SK-N-SH (cell line): ENCODE results near the gene ATP8A2. TPM values are rescaled to one million over a fixed set of nuclear protein-coding genes. Genes with fewer than 3 reads are reported as not detected.

Experiments
- CTCF ChIA-PET: fragments of 300-600, 350-600 bp; formaldehyde crosslinking; extraction: SDS; loops from one replicate; lab custom pipeline; 2021; lab: Yijun Ruan, JAX
- POLR2A ChIA-PET: fragments of 350-600 bp; sonication (Branson Sonifier 250); formaldehyde crosslinking; extraction: SDS; loops from one replicate; lab custom pipeline; 2020; ENCODE audit warnings: antibody characterized with exemption, inconsistent platforms; lab: Yijun Ruan, JAX
- DNase-seq: peaks from one replicate; pipeline ENCODE4 v3.0.0; 2012
- H2AFZ ChIP-seq: fragments of 200-600 bp; sonication (generic); 2 replicates; pipeline ENCODE4 v1.8.1; 2016; ENCODE audit warnings: antibody characterized with exemption, mild to moderate bottlenecking, low read depth
- H3F3A ChIP-seq: fragments of 200-600 bp; sonication (generic); replicated peaks from 2 replicates; pipeline ENCODE3; 2016; ENCODE audit warnings: antibody characterized with exemption, mild to moderate bottlenecking; ENCODE audit not compliant: insufficient read depth
- H3K27ac ChIP-seq, 2 experiments: fragments of 200-500 bp in 1 of 2; fragments of 200-600 bp in 1 of 2; sonication (Bioruptor generic) in 1 of 2; sonication (generic), shearing (Covaris generic) in 1 of 2; 2 replicates each; pipeline versions ENCODE4 v1.5.1 to v1.6.1; 2014 to 2016; ENCODE audit warnings: low read depth in 2 of 2, inconsistent platforms in 1 of 2, low read length in 1 of 2, mild to moderate bottlenecking in 1 of 2, mixed read lengths in 1 of 2
- H3K27me3 ChIP-seq: fragments of 200-600 bp; sonication (generic), shearing (Covaris generic); 2 replicates; pipeline ENCODE4 v1.6.1; 2016; ENCODE audit warnings: mixed run types; ENCODE audit not compliant: insufficient read depth
- H3K36me3 ChIP-seq, 2 experiments: fragments of 200-500 bp in 1 of 2; fragments of 200-600 bp in 1 of 2; sonication (Bioruptor generic) in 1 of 2; sonication (generic) in 1 of 2; replicated peaks in 1 of 2; 2 replicates each; pipeline versions ENCODE3 to v1.5.1; 2014 to 2016; ENCODE audit warnings: low read length in 1 of 2, mild to moderate bottlenecking in 1 of 2; ENCODE audit not compliant: insufficient read depth in 2 of 2, control insufficient read depth in 1 of 2
- H3K4me1 ChIP-seq, 2 experiments: fragments of 200-500 bp in 1 of 2; fragments of 200-600 bp in 1 of 2; sonication (Bioruptor generic) in 1 of 2; sonication (generic), shearing (Covaris generic) in 1 of 2; 2 replicates each; pipeline versions ENCODE4 v1.5.1 to v1.6.1; 2014 to 2016; ENCODE audit warnings: low read depth in 1 of 2, low read length in 1 of 2, mixed run types in 1 of 2; ENCODE audit not compliant: insufficient read depth in 2 of 2, control insufficient read depth in 1 of 2
- H3K4me2 ChIP-seq: fragments of 200-600 bp; sonication (generic), shearing (Covaris generic); 2 replicates; pipeline ENCODE4 v1.6.1; 2017; ENCODE audit warnings: mixed run types
- H3K4me3 ChIP-seq, 2 experiments: fragments of 200-500 bp in 1 of 2; fragments of 200-600 bp in 1 of 2; sonication (Bioruptor generic) in 1 of 2; sonication (generic), shearing (Covaris generic) in 1 of 2; 2 replicates each; pipeline versions ENCODE4 v1.5.1 to v1.8.1; 2014 to 2016; ENCODE audit warnings: low read depth in 2 of 2, inconsistent platforms in 1 of 2, low read length in 1 of 2, mild to moderate bottlenecking in 1 of 2, mixed read lengths in 1 of 2, moderate library complexity in 1 of 2
- H3K79me2 ChIP-seq: fragments of 200-600 bp; sonication (generic); 2 replicates; pipeline ENCODE4 v1.8.1; 2017; ENCODE audit warnings: mild to moderate bottlenecking; ENCODE audit not compliant: insufficient read depth
- H3K9ac ChIP-seq: fragments of 200-600 bp; sonication (generic); 2 replicates; pipeline ENCODE4 v1.6.1; 2017; ENCODE audit warnings: mixed run types
- H3K9me2 ChIP-seq: fragments of 200-600 bp; sonication (generic); 2 replicates; pipeline ENCODE4 v1.6.1; 2017; ENCODE audit warnings: mixed run types
- H3K9me3 ChIP-seq: fragments of 200-600 bp; sonication (generic); 2 replicates; pipeline ENCODE4 v1.6.1; 2017; ENCODE audit warnings: mixed run types, mild to moderate bottlenecking, moderate library complexity
- H4K20me1 ChIP-seq: fragments of 200-600 bp; sonication (generic); 2 replicates; pipeline ENCODE4 v1.6.1; 2017; ENCODE audit warnings: mild to moderate bottlenecking, mixed run types; ENCODE audit not compliant: insufficient read depth
- CHD2 ChIP-seq: fragments of 150-350 bp; IDR thresholded peaks from 2 replicates; pipeline ENCODE4 v1.6.1; 2018; ENCODE audit warnings: low read length; ENCODE audit not compliant: partially characterized antibody
- CTCF ChIP-seq: fragments of 200-600 bp; sonication (generic); IDR thresholded peaks from 2 replicates; pipeline ENCODE4 v1.6.1; 2017; ENCODE audit warnings: antibody characterized with exemption, mild to moderate bottlenecking, moderate library complexity
- FOSL2 ChIP-seq: IDR thresholded peaks from 2 replicates; pipeline ENCODE4 v1.4.0; 2012; ENCODE audit warnings: low read depth, mild to moderate bottlenecking, moderate library complexity, borderline replicate concordance
- FOXJ3 ChIP-seq: sonication (generic); formaldehyde crosslinking; IDR thresholded peaks from 2 replicates; pipeline ENCODE4 v1.5.1; 2020; ENCODE audit warnings: mild to moderate bottlenecking, missing genetic modification reagents
- JUND ChIP-seq: IDR thresholded peaks from 2 replicates; pipeline ENCODE4 v1.4.0; 2012
- MXI1 ChIP-seq: IDR thresholded peaks from 2 replicates; pipeline ENCODE4 v1.6.1; 2012; ENCODE audit warnings: mild to moderate bottlenecking, low read depth, low read length, improper control_type of control experiment
- NFIC ChIP-seq: IDR thresholded peaks from 2 replicates; pipeline ENCODE4 v1.4.0; 2012; ENCODE audit warnings: borderline replicate concordance
- NRF1 ChIP-seq: IDR thresholded peaks from 2 replicates; pipeline ENCODE4 v1.6.1; 2012; ENCODE audit warnings: low read depth, mild to moderate bottlenecking, low read length
- POLR2AphosphoS5 ChIP-seq: IDR thresholded peaks from 2 replicates; pipeline ENCODE4 v1.6.1; 2012; ENCODE audit warnings: low read depth, low read length
- RAD21 ChIP-seq: IDR thresholded peaks from 2 replicates; pipeline ENCODE4 v1.6.1; 2012; ENCODE audit warnings: mild to moderate bottlenecking, low read length
- RCOR1 ChIP-seq: fragments of 150-350 bp; IDR thresholded peaks from 2 replicates; pipeline ENCODE4 v1.6.1; 2017; ENCODE audit warnings: antibody characterized with exemption, low read length
- SMC3 ChIP-seq: IDR thresholded peaks from 2 replicates; pipeline ENCODE4 v1.6.1; 2012; ENCODE audit warnings: low read depth, low read length, improper control_type of control experiment
- TAF1 ChIP-seq: IDR thresholded peaks from 2 replicates; pipeline ENCODE4 v1.6.1; 2012; ENCODE audit warnings: low read depth, mild to moderate bottlenecking, low read length, moderate library complexity, borderline replicate concordance
- TCF12 ChIP-seq: IDR thresholded peaks from 2 replicates; pipeline ENCODE4 v1.4.0; 2012
- USF2 ChIP-seq: fragments of 150-350 bp; IDR thresholded peaks from 2 replicates; pipeline ENCODE4 v1.6.1; 2017; ENCODE audit warnings: antibody characterized with exemption, low read length, low read depth, borderline replicate concordance
- WGBS: methylation state at CpG from one replicate; pipeline ENCODE4 v1.1.6; 2017; ENCODE audit warnings: low lambda C conversion rate; 5-methylcytosine and 5-hydroxymethylcytosine counted together
- polyA plus RNA-seq, 3 experiments: library from polyadenylated mRNA; depleted of rRNA; stranded (reverse); fragments of >200 nt; gene quantifications; 2 replicates each; pipeline ENCODE4 v1.2.3, GENCODE V29; 2012
- TF ChIP-seq, protein P1 (sequence below): IDR thresholded peaks from 2 replicates; pipeline ENCODE4; 2012

The ATP8A2 gene
- polyA plus RNA-seq, 1 of the 3 experiments (the other 2 are of a cell fraction), result 0.02 TPM

- 7% methylated on average over 8 of the region's 8 CpGs for WGBS
- Histone ChIP-seq H3K4me2 (no peak overlapping the region), H3K9me2 (no peaks in the 10 kb centered on the region), H3K36me3 (no peaks in the 10 kb centered on the region), H3K9me3 (no peaks in the 10 kb centered on the region), H3K9ac (no peak overlapping the region), H3K79me2 (no peaks in the 10 kb centered on the region), H3K27me3 (no peaks in the 10 kb centered on the region), H4K20me1 (no peaks in the 10 kb centered on the region), H3K27ac (no peak overlapping the region), H2AFZ (no peak overlapping the region), H3K4me3 (peak overlapping the region in 1 of 2 experiments; percentile 47; a peak in 1 of 4 replicates), H3K4me1 (no peaks in the 10 kb centered on the region), H3F3A (no peaks in the 10 kb centered on the region)
- POLR2A ChIA-PET, result no interaction called here
- CTCF ChIA-PET, result interaction anchor here (0.5 to 5.3 kb wide), 44 partner anchors 9 to 1124 kb away, joined by 3 to 97 read pairs (median 4); no protein-coding TSS in a partner anchor
- DNase-seq, result peak; percentile 61
- TF ChIP-seq RCOR1, result 0 out of 2 replicates have a peak, but pooled peaks have one; percentile 11
- peak; percentile 83 for TF ChIP-seq CTCF
- TF ChIP-seq RAD21, result peak; percentile 99
- peak; percentile 88 for TF ChIP-seq SMC3
- TF ChIP-seq, protein P1, sequence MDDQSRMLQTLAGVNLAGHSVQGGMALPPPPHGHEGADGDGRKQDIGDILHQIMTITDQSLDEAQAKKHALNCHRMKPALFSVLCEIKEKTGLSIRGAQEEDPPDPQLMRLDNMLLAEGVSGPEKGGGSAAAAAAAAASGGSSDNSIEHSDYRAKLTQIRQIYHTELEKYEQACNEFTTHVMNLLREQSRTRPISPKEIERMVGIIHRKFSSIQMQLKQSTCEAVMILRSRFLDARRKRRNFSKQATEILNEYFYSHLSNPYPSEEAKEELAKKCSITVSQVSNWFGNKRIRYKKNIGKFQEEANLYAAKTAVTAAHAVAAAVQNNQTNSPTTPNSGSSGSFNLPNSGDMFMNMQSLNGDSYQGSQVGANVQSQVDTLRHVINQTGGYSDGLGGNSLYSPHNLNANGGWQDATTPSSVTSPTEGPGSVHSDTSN, result no peak
Observed at GRCh38 chr13:25574437-25575411, 202.9 kb downstream of the ATP8A2 start.

DNA sequence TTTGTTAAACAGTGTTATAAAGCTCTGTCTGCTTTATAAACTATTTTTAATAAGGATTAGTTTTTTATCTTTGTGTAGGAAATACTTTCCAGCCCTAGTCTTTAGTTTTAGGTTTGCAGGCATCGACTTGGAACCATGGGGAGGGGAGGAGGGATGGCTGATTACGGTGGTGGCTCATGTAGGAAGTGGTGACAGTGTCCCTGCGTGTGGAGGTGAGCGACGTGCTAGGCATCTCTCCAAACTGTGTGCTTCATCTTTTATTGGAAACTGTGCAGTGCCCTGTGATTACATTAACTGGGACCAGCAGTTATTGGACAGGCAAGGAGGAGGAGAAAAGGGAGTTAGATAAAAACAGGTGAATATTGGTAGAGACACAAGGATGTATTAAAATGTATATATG lies 203.8 kb downstream of the ATP8A2 start:
- no peak for DNase-seq
- ChIA-PET POLR2A (no interaction called here), CTCF (interaction anchor here (1.0 to 5.3 kb wide), 10 partner anchors 9 to 1123 kb away, joined by 4 to 97 read pairs (median 16); no protein-coding TSS in a partner anchor)

More for the DNA sequence above, 203.8 kb downstream of the ATP8A2 start:
- Histone ChIP-seq H3F3A (no peaks in the 10 kb centered on the region), H3K9me2 (no peaks in the 10 kb centered on the region), H4K20me1 (no peaks in the 10 kb centered on the region), H2AFZ (no peak overlapping the region), H3K27ac (no peak overlapping the region), H3K4me1 (no peaks in the 10 kb centered on the region), H3K4me2 (no peak overlapping the region), H3K9ac (no peak overlapping the region), H3K27me3 (no peaks in the 10 kb centered on the region), H3K36me3 (no peaks in the 10 kb centered on the region), H3K9me3 (no peaks in the 10 kb centered on the region), H3K79me2 (no peaks in the 10 kb centered on the region), H3K4me3 (no peak overlapping the region)
- TF ChIP-seq TCF12, result no peak
- no peak for TF ChIP-seq TAF1
- TF ChIP-seq NFIC, result no peak
- no peak for TF ChIP-seq POLR2AphosphoS5
- no peak for TF ChIP-seq FOSL2
- no peak for TF ChIP-seq FOXJ3
- TF ChIP-seq SMC3, result no peak
- TF ChIP-seq CHD2, result no peak
- no peak for TF ChIP-seq RCOR1
- no peak for TF ChIP-seq USF2
- TF ChIP-seq MXI1, result no peak
- TF ChIP-seq NRF1, result no peak
- no peak for TF ChIP-seq JUND
- WGBS, result 35% methylated on average over 5 of the region's 5 CpGs
